Stimulated activated CD4-positive, alpha-beta T cell treated with anti-CD3 and anti-CD28 coated beads, Interleukin-15, amount 100 ng/mL, for 48 hours (primary cell): ENCODE results near the gene GNLY.

ENCODE experiments used
- DNase-seq, 2 donors: peaks; one replicate each; pipeline ENCODE4 v3.0.0-alpha.2; 2020; ENCODE audit warnings: low read depth in 2 of 2

Gene GNLY

GRCh38 chr2:85744741-85745601 is 50.8 kb downstream of the GNLY start:
- DNase-seq: no peak

GRCh38 chr2:85745619-85746018 is 51.5 kb downstream of the GNLY start:
- no peak for DNase-seq

- no peak for DNase-seq
Observed at GRCh38 chr2:85746321-85747004, 52.3 kb downstream of the GNLY start.

GRCh38 chr2:85747441-85747840 is 53.3 kb downstream of the GNLY start:
- no peak for DNase-seq

GRCh38 chr2:85748039-85748734 is 54.0 kb downstream of the GNLY start:
- DNase-seq: no peak
